Fibroblast of skin of right biceps (primary cell): Measurements from ENCODE around the gene FAM222B.
"Not testable (repeated sequence)": the region's sequence is repeated elsewhere in the genome, so short reads cannot be mapped to it uniquely, and the experiment has no call there.

Source experiments
- DNase-seq: peaks from one replicate; pipeline ENCODE4 v3.0.0-alpha.2; 2013

The FAM222B gene

GRCh38 chr17:28744104-28744971 is 98.3 kb downstream of the FAM222B start:
- peak; percentile 73 for DNase-seq

- DNase-seq = peak; percentile 84
Observed at GRCh38 chr17:28743243-28744103, 99.1 kb downstream of the FAM222B start, which contains the start of gene TRAF4. Gene TRAF4 (plus strand): TSS chr17:28744011. CDS start chr17:28744113, 102 bp downstream.

- DNase-seq = no peak
Observed at GRCh38 chr17:28741358-28742349, 100.9 kb downstream of the FAM222B start.

- no peak for DNase-seq
Observed at GRCh38 chr17:28740406-28741357, 101.9 kb downstream of the FAM222B start.

- no peak for DNase-seq
Observed at GRCh38 chr17:28738680-28739384, 103.8 kb downstream of the FAM222B start.

- DNase-seq = no peak
Observed at GRCh38 chr17:28737770-28738679, 104.6 kb downstream of the FAM222B start.

GRCh38 chr17:28737316-28737715 is 105.3 kb downstream of the FAM222B start:
- DNase-seq = no peak

GRCh38 chr17:28735913-28736769 is 106.4 kb downstream of the FAM222B start:
- not testable (repeated sequence) for DNase-seq

GRCh38 chr17:28735242-28735722 is 107.3 kb downstream of the FAM222B start:
- no peak for DNase-seq

GRCh38 chr17:28734712-28735241 is 107.8 kb downstream of the FAM222B start:
- DNase-seq = no peak

GRCh38 chr17:28733346-28733745 is 109.2 kb downstream of the FAM222B start:
- DNase-seq = no peak

- no peak for DNase-seq
Observed at GRCh38 chr17:28729950-28730330, 112.7 kb downstream of the FAM222B start.

- peak; percentile 91 for DNase-seq
Observed at GRCh38 chr17:28728364-28729200, 114.0 kb downstream of the FAM222B start, which contains the start of gene NEK8. Gene NEK8 (plus strand): TSS chr17:28728788. CDS start chr17:28728814, 26 bp downstream.

GRCh38 chr17:28726627-28727491 is 115.7 kb downstream of the FAM222B start:
- peak; percentile 94 for DNase-seq

- DNase-seq = peak; percentile 71
Observed at GRCh38 chr17:28726226-28726626, 116.4 kb downstream of the FAM222B start, which contains the start of gene TLCD1. Gene TLCD1 (minus strand): TSS chr17:28726233. CDS start chr17:28726097, 136 bp downstream.
